GM12878 (cell line): ENCODE measurements around the gene CERK. TPM values are rescaled to one million over a fixed set of nuclear protein-coding genes. Genes with fewer than 3 reads are reported as not detected.

ENCODE experiments used
- ATAC-seq: fragments of 200-7000 bp; cut with Tn5 transposase; 3 replicates; pipeline ENCODE4 v1.9.1; 2020; ENCODE audit warnings: mild to moderate bottlenecking, moderate library complexity
- BruUV-seq: library from RNA; stranded (reverse); fragments of 400-500 nt; replicated peaks from 2 replicates; lab custom pipeline; 2021; lab: Mats Ljungman, UMichigan
- CTCF ChIA-PET: fragments of 300-600 bp; sonication (Branson Sonifier 250); formaldehyde crosslinking; extraction: SDS; loops from one replicate; lab custom pipeline; 2021; ENCODE audit warnings: inconsistent platforms; lab: Yijun Ruan, JAX
- POLR2A ChIA-PET: fragments of 350-600 bp; formaldehyde crosslinking; extraction: SDS; loops from one replicate; lab custom pipeline; 2021; ENCODE audit warnings: inconsistent platforms; lab: Charles Lee
- RAD21 ChIA-PET: fragments of 300-600 bp; sonication (Branson Sonifier 250); formaldehyde crosslinking; loops from one replicate; lab custom pipeline; 2023; ENCODE audit warnings: antibody characterized with exemption; ENCODE audit not compliant: unreplicated experiment; lab: Charles Lee
- SMC1A ChIA-PET: fragments of 300-600 bp; sonication (Branson Sonifier 250); formaldehyde crosslinking; loops from one replicate; lab custom pipeline; 2023; ENCODE audit not compliant: unreplicated experiment, uncharacterized antibody; lab: Charles Lee
- DNase-seq: peaks from one replicate; pipeline ENCODE4 v3.0.0-alpha.2; 2011; ENCODE audit warnings: low read depth, low spot score
- FAIRE-seq: peaks from 3 replicates; lab custom pipeline; 2011; peaks lifted over from hg19 to GRCh38; lab: Jason Lieb, UNC
- H2AFZ ChIP-seq: 2 replicates; pipeline ENCODE4 v1.6.0; 2011; ENCODE audit warnings: low read depth, low read length, control low read depth; ENCODE audit not compliant: control insufficient read depth
- H3K27ac ChIP-seq: 2 replicates; pipeline ENCODE4 v1.5.1; 2011; ENCODE audit warnings: control low read depth; ENCODE audit not compliant: control insufficient read depth, insufficient read depth
- H3K27me3 ChIP-seq, 2 experiments: replicated peaks in 1 of 2; 2 replicates each; pipeline versions ENCODE4 v1.6.0 to v1.6.1; 2011; ENCODE audit warnings: low read length in 1 of 2; ENCODE audit not compliant: control insufficient read depth in 2 of 2, insufficient read depth in 2 of 2
- H3K36me3 ChIP-seq, 2 experiments: 2 replicates each; pipeline ENCODE4 v1.5.1; 2011; ENCODE audit warnings: low read length in 1 of 2; ENCODE audit not compliant: control insufficient read depth in 2 of 2, insufficient read depth in 2 of 2
- H3K4me1 ChIP-seq: 2 replicates; pipeline ENCODE4 v1.6.1; 2011; ENCODE audit warnings: mild to moderate bottlenecking, low read length, moderate library complexity, mixed read lengths; ENCODE audit not compliant: control insufficient read depth, insufficient read depth
- H3K4me2 ChIP-seq: 2 replicates; pipeline ENCODE4 v1.6.0; 2011; ENCODE audit warnings: control low read depth; ENCODE audit not compliant: control insufficient read depth, insufficient read depth
- H3K4me3 ChIP-seq: fragments of 200-600 bp; sonication (generic); 2 replicates; pipeline ENCODE4 v1.5.1; 2016
- H3K79me2 ChIP-seq: 2 replicates; pipeline ENCODE4 v1.6.0; 2011; ENCODE audit warnings: low read length; ENCODE audit not compliant: control insufficient read depth, insufficient read depth
- H3K9ac ChIP-seq: 2 replicates; pipeline ENCODE4 v1.8.0; 2011; ENCODE audit warnings: low read length, control low read depth, mixed read lengths; ENCODE audit not compliant: control insufficient read depth, insufficient read depth
- H3K9me3 ChIP-seq: replicated peaks from 3 replicates; pipeline ENCODE4 v1.5.1; 2011; ENCODE audit warnings: mild to moderate bottlenecking, low read length; ENCODE audit not compliant: control insufficient read depth, insufficient read depth
- H4K20me1 ChIP-seq: 2 replicates; pipeline ENCODE4 v1.6.0; 2011; ENCODE audit not compliant: control insufficient read depth, insufficient read depth
- BACH1 ChIP-seq: fragments of 450-650 bp; IDR thresholded peaks from 2 replicates; pipeline ENCODE4 v1.6.1; 2017; ENCODE audit warnings: mild to moderate bottlenecking, borderline replicate concordance
- BCL3 ChIP-seq: IDR thresholded peaks from 2 replicates; pipeline ENCODE4 v1.6.1; 2011; ENCODE audit warnings: borderline replicate concordance, low read depth, mild to moderate bottlenecking, moderate library complexity, low read length; ENCODE audit not compliant: insufficient read depth, poor library complexity, severe bottlenecking
- CEBPZ ChIP-seq: fragments of 150-350 bp; IDR thresholded peaks from 2 replicates; pipeline ENCODE4 v1.6.1; 2016; ENCODE audit warnings: low read depth, low read length
- E2F4 ChIP-seq: IDR thresholded peaks from 2 replicates; pipeline ENCODE4 v1.6.1; 2012; ENCODE audit warnings: low read depth, low read length, improper control_type of control experiment
- EED ChIP-seq: sonication (generic); IDR thresholded peaks from 2 replicates; pipeline ENCODE4 v1.6.1; 2016; ENCODE audit warnings: antibody characterized with exemption, low read depth
- GABPA ChIP-seq: IDR thresholded peaks from 2 replicates; pipeline ENCODE4 v1.6.1; 2014; ENCODE audit warnings: antibody characterized with exemption, low read depth, mild to moderate bottlenecking, inconsistent platforms
- MAX ChIP-seq: IDR thresholded peaks from 2 replicates; pipeline ENCODE4 v1.6.1; 2012; ENCODE audit warnings: low read depth, low read length, improper control_type of control experiment
- RAD21 ChIP-seq: IDR thresholded peaks from 2 replicates; pipeline ENCODE4 v1.6.1; 2011; ENCODE audit warnings: mild to moderate bottlenecking, low read depth, low read length, moderate library complexity; ENCODE audit not compliant: insufficient read depth
- REST ChIP-seq: IDR thresholded peaks from 2 replicates; pipeline ENCODE4 v1.6.1; 2012; ENCODE audit warnings: mild to moderate bottlenecking, low read depth, low read length
- WRNIP1 ChIP-seq: IDR thresholded peaks from 2 replicates; pipeline ENCODE4 v1.6.1; 2011; ENCODE audit warnings: low read depth, low read length, improper control_type of control experiment, borderline replicate concordance
- ZBTB33 ChIP-seq: fragments of 450-650 bp; IDR thresholded peaks from 2 replicates; pipeline ENCODE4 v1.6.1; 2017; ENCODE audit warnings: mild to moderate bottlenecking
- ZNF217 ChIP-seq: fragments of 450-650 bp; IDR thresholded peaks from 2 replicates; pipeline ENCODE4 v1.6.1; 2017; ENCODE audit warnings: antibody characterized with exemption, mild to moderate bottlenecking
- WGBS: methylation state at CpG from one replicate; pipeline ENCODE4 v1.1.6; 2016; ENCODE audit warnings: low lambda C conversion rate; ENCODE audit not compliant: insufficient replicate concordance, insufficient coverage; ENCODE audit errors: missing lambda C conversion rate; 5-methylcytosine and 5-hydroxymethylcytosine counted together
- in situ Hi-C: fragments of 300-500 bp; cut with MboI; formaldehyde crosslinking; loops from 9 replicates; pipeline ENCODE4 v1.14.3; 2018; ENCODE audit warnings: mixed read lengths
- intact Hi-C: fragments of 100-400 bp; cut with micrococcal nuclease; formaldehyde crosslinking; loops from one replicate; pipeline ENCODE4 v1.14.2; 2022; ENCODE audit not compliant: unreplicated experiment
- polyA plus RNA-seq, 11 experiments: library from polyadenylated mRNA; depleted of rRNA in 4 of 11; unstranded in 6 of 11; stranded (reverse) in 5 of 11; fragments of >200 nt; fragmentation: Nextera tagmentation in 4 of 11; fragmentation: Illumina TruSeq in 1 of 11; extraction: Ambion mirVana in 4 of 11; extraction: Trizol in 1 of 11; gene quantifications; 1 replicate in 1 of 11; 2 replicates in 10 of 11; pipeline versions ENCODE4 v1.2.1 to v1.2.3, GENCODE V29; 2011 to 2016; ENCODE audit warnings: inconsistent platforms in 2 of 11, missing spikeins in 2 of 11, low read depth in 1 of 11
- total RNA-seq, 4 experiments: library from RNA; depleted of rRNA in 3 of 4; stranded (reverse); fragments of >200 nt in 3 of 4; fragmentation: Illumina TruSeq in 1 of 4; extraction: Trizol in 1 of 4; gene quantifications; 2 replicates each; pipeline versions ENCODE4 v1.2.1 to v1.2.3, GENCODE V29; 2013 to 2021

The CERK gene
- total and polyA plus RNA-seq, 10 of the 15 experiments (the other 5 are each of a cell fraction or from before 2014, with no cell fraction given): 4.0 to 41.1 (median 30.2) TPM

- H3K9me3 ChIP-seq: no peaks in the 10 kb centered on the region
- POLR2A ChIA-PET: no interaction called here
- no peak overlapping the region for H3K4me2 ChIP-seq
- DNase-seq (no peak), FAIRE-seq (no peak), ATAC-seq (no peak)
- RAD21 ChIA-PET: no interaction called here
- in situ Hi-C loops: no loop called here
- no peak overlapping the region for H2AFZ ChIP-seq
- no peak overlapping the region for H3K27ac ChIP-seq
- SMC1A ChIA-PET: no interaction called here
- no peaks in the 10 kb centered on the region for H3K27me3 ChIP-seq
- CTCF ChIA-PET: interaction anchor here (1.5 kb wide), 1 partner anchor 112 kb away, joined by 5 read pairs; no protein-coding TSS in a partner anchor
- no peaks in the 10 kb centered on the region for H3K79me2 ChIP-seq
- H3K36me3 ChIP-seq: peaks cover 0 to 7% of the 10 kb centered on the region in 2 experiments; a peak in 3 of 4 replicates
- 78% methylated on average over 16 of the region's 16 CpGs for WGBS
- peaks cover 8% of the 10 kb centered on the region for H3K4me1 ChIP-seq
- H4K20me1 ChIP-seq: no peaks in the 10 kb centered on the region
- no peak overlapping the region for H3K4me3 ChIP-seq
- no peak overlapping the region for H3K9ac ChIP-seq
- no TSS peak for BruUV-seq
- intact Hi-C loops: no loop called here
- TF ChIP-seq EED (no peak), CEBPZ (no peak), BACH1 (no peak), WRNIP1 (no peak), ZNF217 (no peak), MAX (no peak), BCL3 (no peak), ZBTB33 (no peak), RAD21 (no peak), REST (no peak), GABPA (no peak), E2F4 (no peak)
Measured at GRCh38 chr22:46675938-46676337, 62.1 kb downstream of the CERK start.
